ENCODE results near the gene BDH2. TPM values are rescaled to one million over a fixed set of nuclear protein-coding genes. Genes with fewer than 3 reads are reported as not detected.

Gene BDH2
- total and polyA plus RNA-seq, 2 of the 4 experiments (the other 2 are of a cell fraction), result 49.7 to 52.2 TPM

DNA sequence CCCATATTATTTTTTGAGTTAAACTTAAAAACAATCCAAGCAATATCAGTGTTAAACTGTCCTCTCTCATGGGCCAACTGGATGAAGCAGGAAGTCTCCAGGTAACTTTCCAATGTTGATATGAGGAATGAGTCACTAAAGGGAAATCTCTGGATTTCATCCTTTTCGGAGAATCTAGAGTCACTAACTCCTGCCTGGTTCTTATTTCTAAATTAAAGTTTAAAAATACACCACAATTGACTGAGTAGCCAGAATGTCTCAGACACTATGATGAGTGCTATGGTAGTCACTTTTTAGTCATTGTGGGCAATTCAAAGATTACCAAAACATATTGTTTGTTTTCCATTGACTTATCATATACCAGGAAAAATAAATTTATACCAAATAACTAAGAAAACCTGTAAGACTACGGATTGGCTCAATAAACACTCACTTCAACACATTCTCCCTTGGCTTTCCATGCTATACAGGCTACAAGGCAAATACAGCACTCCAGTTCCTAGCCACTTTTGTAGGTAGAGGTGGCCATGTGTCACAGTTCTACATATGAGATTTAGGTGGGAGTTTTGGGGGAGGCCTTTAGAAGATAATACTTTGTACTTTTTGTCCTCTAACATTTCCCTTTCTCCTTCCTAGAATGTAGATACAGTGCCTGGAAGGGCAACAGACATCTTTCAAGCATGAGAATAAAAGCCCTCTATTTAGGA, 31.6 kb downstream of the BDH2 start:
- H3K36me3 ChIP-seq (ENCODE audit: control insufficient read depth, insufficient read depth, low read length), result no peaks in the 10 kb centered on the region; the same call in 1 of the 2 replicates
- no peak overlapping the region for H2AK5ac ChIP-seq (ENCODE audit: low read depth, low read length)
- no peak overlapping the region for H4K5ac ChIP-seq (ENCODE audit: low read depth, low read length)
- DNase-seq (peak; percentile 39), ATAC-seq (ENCODE audit: low read depth) (peak; percentile 14; the same call in 1 of the 2 replicates)
- H3K4me2 ChIP-seq (ENCODE audit: low read depth, low read length), result no peak overlapping the region
- no peak overlapping the region for H4K91ac ChIP-seq (ENCODE audit: insufficient read depth, low read depth, low read length)
- H3K79me1 ChIP-seq (ENCODE audit: low read depth in 1 of 2, low read length in 2 of 2), result peaks cover 3 to 8% of the 10 kb centered on the region in 2 experiments; a peak in 3 of 4 replicates
- no peak overlapping the region for H2BK15ac ChIP-seq (ENCODE audit: low read depth, low read length)
- WGBS, 2 experiments (ENCODE audit: extremely low coverage in 2 of 2, insufficient read length in 1 of 2), result no CpG with 5 or more reads among the region's 2 CpGs
- H3K27ac ChIP-seq (ENCODE audit: insufficient read depth, low read length), result no peak overlapping the region
- H3K14ac ChIP-seq (replicated peaks; ENCODE audit: low read depth, low read length), result no peak overlapping the region
- ChIA-PET POLR2A (ENCODE audit: unreplicated experiment) (no interaction called here), CTCF (no interaction called here)
- H3K4me3 ChIP-seq (ENCODE audit: insufficient read depth, low read depth, low read length), result no peak overlapping the region
- no peak overlapping the region for H3K23ac ChIP-seq (ENCODE audit: low read depth, low read length)
- H3K9me1 ChIP-seq (ENCODE audit: insufficient read depth, low read length), result no peaks in the 10 kb centered on the region; the same call in 1 of the 2 replicates
- no TSS peak for BruUV-seq (replicated peaks)
- H3K18ac ChIP-seq (ENCODE audit: low read depth, low read length), result no peak overlapping the region
- H2AFZ ChIP-seq (replicated peaks; ENCODE audit: low read length, poor library complexity), result no peak overlapping the region
- H3K4ac ChIP-seq (ENCODE audit: low read depth, low read length), result no peak overlapping the region
- no peak overlapping the region for H3K9ac ChIP-seq (ENCODE audit: low read depth, low read length)
- peaks cover 2% of the 10 kb centered on the region; the same call in 1 of the 2 replicates for H3K4me1 ChIP-seq (ENCODE audit: control insufficient read depth, insufficient read depth, low read length)
- no peak overlapping the region for H2BK20ac ChIP-seq (ENCODE audit: low read depth, low read length)
- dilution Hi-C loops (cut with HindIII; ENCODE audit: low sequenced_read_pairs, unreplicated experiment) (no loop called here), intact Hi-C loops (cut with micrococcal nuclease) (no loop called here), in situ Hi-C loops (cut with MboI; ENCODE audit: low sequenced_read_pairs) (no loop called here)
- H3K56ac ChIP-seq (ENCODE audit: extremely low read depth, insufficient read depth, low read length), result no peak overlapping the region
- H2BK5ac ChIP-seq (ENCODE audit: low read depth, low read length, poor library complexity, severe bottlenecking), result no peak overlapping the region
- no peaks in the 10 kb centered on the region for H3K9me3 ChIP-seq (ENCODE audit: control insufficient read depth, insufficient read depth, low read length)
- no peaks in the 10 kb centered on the region for H4K20me1 ChIP-seq (ENCODE audit: insufficient read depth, low read length)
- H2AK9ac ChIP-seq (replicated peaks; ENCODE audit: low read depth, low read length, poor library complexity), result no peak overlapping the region
- H4K8ac ChIP-seq (ENCODE audit: low read depth in 2 of 2, low read length in 2 of 2), result no peak overlapping the region
- 0 out of 2 replicates have a peak, but pooled peaks have one; percentile 38 for TF ChIP-seq FOS (IDR thresholded peaks at IDR 0.05; ENCODE audit: low read depth, low read length)
- TF ChIP-seq, protein P1, sequence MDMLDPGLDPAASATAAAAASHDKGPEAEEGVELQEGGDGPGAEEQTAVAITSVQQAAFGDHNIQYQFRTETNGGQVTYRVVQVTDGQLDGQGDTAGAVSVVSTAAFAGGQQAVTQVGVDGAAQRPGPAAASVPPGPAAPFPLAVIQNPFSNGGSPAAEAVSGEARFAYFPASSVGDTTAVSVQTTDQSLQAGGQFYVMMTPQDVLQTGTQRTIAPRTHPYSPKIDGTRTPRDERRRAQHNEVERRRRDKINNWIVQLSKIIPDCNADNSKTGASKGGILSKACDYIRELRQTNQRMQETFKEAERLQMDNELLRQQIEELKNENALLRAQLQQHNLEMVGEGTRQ (IDR thresholded peaks at IDR 0.05; ENCODE audit: low read depth, low read length), result no peak
- H3K27me3 ChIP-seq (ENCODE audit: control insufficient read depth, insufficient read depth, low read length), result no peaks in the 10 kb centered on the region
- no peak overlapping the region for H2BK120ac ChIP-seq (ENCODE audit: low read depth, low read length)

Data from IMR-90 (cell line).